NT2/D1 (cell line): ENCODE measurements around the gene EML4.

Experiments used
- SUZ12 ChIP-seq: IDR thresholded peaks from 2 replicates; pipeline ENCODE4 v1.6.1; 2011; ENCODE audit not compliant: insufficient read length, insufficient read depth; ENCODE audit errors: extremely low read depth
- YY1 ChIP-seq: IDR thresholded peaks from 2 replicates; pipeline ENCODE4 v1.6.1; 2011; ENCODE audit not compliant: insufficient read length, insufficient read depth
- ZNF274 ChIP-seq: IDR thresholded peaks from 2 replicates; pipeline ENCODE4 v1.6.1; 2011; ENCODE audit warnings: mild to moderate bottlenecking, low read depth, low read length

GRCh38 chr2:42156721-42157120, 12.4 kb upstream of the EML4 start:
- TF ChIP-seq ZNF274 (no peak), SUZ12 (no peak), YY1 (no peak)
